GM18505 (cell line): Measurements from ENCODE around the gene MACROD2.

Experiments used
- ATAC-seq: cut with Tn5 transposase; IDR thresholded peaks from one replicate; pipeline ENCODE4 v1.9.1; 2021; ENCODE audit not compliant: unreplicated experiment
- POLR2A ChIP-seq: IDR thresholded peaks from 4 replicates; pipeline ENCODE4 v1.6.1; 2011; ENCODE audit warnings: borderline replicate concordance; ENCODE audit not compliant: insufficient read depth, insufficient read length; ENCODE audit errors: extremely low read depth

Gene MACROD2

DNA sequence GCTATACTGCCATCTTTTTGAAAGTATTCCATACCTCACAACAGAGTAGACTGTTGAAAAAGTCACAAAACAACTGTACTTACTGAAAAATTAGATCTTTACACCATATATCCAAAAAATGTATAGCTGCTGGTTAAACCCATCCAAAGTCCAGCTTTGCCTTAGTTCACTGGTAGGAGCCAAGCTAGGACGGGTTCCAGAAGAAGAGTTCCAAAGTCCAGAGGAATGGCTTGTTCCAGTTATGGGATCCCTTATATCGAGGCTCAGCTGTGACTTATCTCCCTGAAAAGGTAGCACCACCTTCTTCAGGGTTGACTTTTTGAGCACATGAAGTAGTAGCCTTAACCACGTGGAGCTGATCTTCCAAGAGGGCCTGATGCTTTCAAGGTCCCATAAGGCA lies 578.4 kb downstream of the MACROD2 start:
- TF ChIP-seq POLR2A = no peak
- ATAC-seq = no peak

DNA sequence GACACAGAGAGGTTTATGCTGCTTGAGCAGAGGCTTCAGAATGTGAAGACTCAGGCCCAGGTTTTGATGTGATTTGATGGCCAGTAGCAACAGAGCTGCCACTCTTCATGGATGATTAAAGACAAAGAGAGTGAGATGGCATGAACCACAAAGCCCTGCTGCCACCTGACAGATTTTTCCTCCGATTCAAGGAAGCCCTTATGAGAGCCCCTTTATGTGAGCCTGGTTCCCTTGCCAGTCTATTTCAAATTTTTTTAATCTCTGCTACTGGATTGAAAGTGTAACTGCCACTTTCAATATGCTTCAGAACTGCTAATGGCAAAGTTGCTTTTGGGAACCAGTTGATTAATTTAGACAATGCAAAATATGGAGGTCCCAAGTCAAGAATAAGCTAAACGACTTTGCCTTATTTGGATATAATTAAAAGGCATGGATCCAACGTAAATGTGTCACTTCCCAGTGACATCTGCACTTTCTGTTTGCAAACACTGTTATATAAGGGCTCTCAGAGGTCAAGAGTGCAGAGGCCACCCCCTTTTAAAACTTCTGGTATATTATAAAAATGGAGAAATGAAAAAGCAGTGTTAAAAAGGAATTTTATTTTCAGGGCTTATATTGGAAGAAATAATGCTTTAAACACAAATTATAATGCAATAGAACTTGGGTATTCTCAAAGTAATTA lies 581.0 kb downstream of the MACROD2 start:
- no peak for TF ChIP-seq POLR2A
- ATAC-seq = no peak

DNA sequence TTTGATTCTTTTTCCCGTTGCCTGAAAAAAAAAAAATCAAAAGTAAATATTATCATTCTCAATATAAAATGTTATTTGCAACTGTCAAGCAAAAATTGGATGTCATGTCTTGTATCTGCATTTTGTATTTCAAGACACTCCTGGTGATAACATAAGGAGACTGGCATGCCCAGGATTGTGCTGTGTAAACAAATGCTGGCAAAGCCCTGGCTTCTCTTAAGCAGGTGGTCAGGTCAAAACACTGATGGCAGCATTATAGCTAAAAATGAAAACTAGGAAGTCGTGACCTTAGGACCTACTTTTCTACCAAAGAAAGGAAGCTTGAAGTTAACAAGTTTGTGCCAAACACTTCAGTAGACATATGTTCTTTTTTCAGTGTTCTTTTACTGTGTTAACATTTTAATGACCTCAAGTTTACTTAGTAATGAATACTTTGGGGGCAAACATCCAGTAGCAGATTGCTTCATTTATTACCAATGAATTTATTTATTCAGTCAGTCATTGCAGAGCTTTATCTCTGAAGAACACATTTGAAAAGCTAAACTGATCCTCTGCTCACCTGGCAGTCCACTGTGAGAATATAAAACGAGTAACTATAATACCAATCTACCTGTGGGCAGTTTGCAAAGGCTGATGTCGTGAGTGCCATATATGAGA lies 585.2 kb downstream of the MACROD2 start:
- ATAC-seq = no peak
- TF ChIP-seq POLR2A = no peak

DNA sequence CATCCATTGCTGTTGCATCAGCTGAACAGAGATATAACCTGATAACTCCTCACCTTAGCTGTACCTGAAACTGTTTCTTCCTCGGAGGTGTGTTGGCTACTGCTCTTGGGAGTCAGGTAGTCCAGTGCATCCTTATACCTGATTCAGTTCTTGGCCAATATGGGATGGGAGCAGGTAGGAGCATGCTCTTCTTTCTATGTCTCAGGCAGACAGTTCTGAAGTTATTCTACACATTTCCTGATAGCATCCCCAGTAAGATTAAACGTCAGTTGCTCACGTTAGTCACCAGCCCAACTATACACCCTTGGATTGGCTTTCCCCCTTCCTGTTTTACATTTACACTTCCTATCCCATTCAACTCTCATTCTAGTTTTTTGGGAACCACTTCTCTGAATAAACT lies 586.4 kb downstream of the MACROD2 start:
- no peak for ATAC-seq
- no peak for TF ChIP-seq POLR2A

DNA sequence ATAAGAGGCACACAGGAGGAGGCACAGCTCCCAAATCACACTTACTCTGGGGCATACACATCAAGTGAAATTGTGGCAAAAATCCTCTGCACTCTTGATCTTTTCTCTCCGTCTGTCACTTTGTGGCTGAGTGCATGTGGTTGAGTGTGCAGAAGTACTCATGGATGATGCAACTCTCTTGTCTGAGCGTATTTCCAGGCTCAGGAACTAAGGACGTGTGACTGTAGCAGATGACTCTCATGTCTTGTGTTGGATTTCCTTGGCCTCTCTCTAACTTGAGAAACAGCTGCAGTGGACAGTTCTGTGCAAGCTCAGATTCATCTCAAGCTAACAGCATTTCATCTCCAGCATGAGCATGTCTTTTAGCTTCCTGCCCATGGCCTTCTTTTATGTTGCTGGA lies 587.5 kb downstream of the MACROD2 start:
- ATAC-seq = no peak
- TF ChIP-seq POLR2A = no peak

DNA sequence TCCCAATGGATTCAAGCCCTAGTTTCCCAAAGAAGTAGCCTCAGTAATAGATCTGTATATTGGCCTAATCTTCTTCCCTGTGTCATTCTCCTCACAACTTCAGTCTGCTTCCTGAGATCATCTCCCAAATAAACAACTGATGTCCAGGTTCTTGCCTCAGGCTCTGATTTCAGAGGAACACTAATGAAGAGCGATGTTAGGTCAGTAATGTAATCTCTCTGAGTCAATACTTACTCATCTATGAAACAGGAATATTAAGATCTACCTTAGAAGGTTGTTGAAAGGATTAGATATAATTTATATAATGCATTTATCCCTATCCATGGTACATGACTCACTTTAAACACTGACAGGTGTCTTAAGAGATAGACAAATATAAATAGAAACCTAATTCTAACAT lies 588.1 kb downstream of the MACROD2 start:
- TF ChIP-seq POLR2A = no peak
- ATAC-seq = no peak

DNA sequence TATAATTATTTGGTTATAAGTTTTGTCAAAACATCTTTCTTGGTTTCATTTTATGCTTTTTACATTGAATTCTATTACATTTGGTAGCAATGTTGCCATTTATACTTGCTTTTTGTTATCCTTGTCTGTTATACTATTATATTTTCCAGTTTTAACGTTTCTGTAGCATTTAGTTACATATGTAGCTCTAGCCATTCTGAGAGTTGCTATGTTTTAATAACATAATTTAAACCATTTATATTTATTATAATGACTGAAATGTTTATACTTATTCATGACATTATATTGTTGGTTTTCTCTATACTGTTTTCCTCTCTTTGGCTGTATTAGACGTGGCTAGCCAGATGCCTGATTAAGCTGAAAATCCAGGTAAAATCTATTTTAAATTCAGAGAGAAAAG lies 594.1 kb downstream of the MACROD2 start:
- ATAC-seq = no peak
- TF ChIP-seq POLR2A = no peak

DNA sequence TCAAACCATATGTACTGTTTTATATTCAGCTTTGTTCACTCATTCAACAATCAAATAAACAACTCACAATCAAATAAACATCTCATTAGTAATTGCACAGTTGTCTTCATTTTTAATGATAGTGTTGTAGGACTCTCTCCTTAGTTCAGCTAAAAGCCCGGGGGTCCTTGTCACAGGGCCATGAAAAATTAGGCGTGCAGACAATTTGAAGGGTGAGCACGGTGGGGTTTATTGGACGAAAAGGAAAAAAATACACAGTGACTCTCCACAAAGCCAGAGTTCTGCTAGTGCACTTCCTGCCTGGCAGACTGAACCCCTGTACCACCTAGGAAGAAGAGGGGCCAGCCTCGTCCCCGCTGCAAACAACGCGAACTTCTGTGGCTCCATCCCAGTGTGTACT lies 599.7 kb downstream of the MACROD2 start:
- ATAC-seq = no peak
- TF ChIP-seq POLR2A = no peak

DNA sequence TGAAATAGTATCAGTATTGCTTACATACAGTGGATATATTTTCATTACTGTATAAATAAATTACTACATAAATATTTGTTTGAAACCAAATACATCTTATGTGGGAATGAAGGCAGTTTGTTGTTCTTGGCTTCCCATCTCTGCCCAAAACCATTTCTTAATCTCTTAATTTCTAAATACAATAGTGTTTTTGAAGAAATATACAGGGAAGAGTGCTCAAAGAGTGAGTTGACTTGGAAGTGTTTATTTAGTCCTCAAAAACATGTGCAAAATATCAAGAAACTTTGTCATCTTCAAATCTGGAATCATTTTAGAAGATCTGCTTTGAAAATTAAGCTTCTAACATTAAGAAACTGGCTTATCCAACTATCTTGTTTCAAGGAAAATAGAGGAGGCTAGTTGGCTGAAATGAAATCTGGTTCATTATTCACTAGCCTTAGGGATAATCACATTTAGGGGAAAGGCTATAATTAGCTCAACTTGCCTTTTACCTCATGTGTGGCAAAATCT lies 601.9 kb downstream of the MACROD2 start:
- no peak for ATAC-seq
- no peak for TF ChIP-seq POLR2A

DNA sequence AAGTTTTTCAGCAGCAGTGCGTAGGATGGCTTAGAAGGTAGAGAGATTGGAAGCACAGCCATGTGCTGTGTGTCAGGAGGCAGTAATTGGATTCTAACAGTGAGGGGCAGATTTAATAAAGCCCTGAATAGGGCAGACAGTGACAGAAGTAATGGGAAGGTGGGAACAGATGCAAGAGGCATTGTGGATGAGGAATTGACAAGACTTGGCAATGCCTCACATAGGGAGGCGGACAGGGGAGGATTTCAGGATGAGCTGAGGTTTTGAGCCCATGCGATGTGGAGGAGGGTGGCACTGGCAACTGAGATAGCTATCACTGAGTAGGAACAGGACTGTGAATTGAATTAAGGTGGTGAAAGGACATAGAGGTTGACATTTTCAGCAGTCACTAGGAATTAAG lies 604.3 kb downstream of the MACROD2 start:
- TF ChIP-seq POLR2A = no peak

DNA sequence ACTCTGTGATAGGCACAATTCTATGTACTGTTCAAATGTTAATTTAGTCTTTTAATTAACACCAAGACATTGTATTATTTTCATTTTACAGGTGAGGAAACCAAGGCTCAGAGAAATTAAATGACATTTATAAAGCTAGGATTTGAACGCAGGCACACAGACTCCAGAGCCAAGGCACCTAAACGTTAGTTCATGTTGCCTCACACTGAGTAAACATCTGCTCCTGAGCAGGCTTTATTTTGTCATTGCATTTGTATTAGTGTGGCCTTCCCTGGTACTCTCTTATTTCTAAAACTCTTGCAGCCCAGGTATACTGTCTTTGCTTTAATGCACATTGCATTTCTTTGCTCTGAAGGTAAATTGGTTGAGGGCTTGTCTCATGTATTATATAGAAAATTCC lies 605.2 kb downstream of the MACROD2 start:
- no peak for ATAC-seq
- no peak for TF ChIP-seq POLR2A

More for the DNA sequence above, 604.3 kb downstream of the MACROD2 start:
- no peak for ATAC-seq

DNA sequence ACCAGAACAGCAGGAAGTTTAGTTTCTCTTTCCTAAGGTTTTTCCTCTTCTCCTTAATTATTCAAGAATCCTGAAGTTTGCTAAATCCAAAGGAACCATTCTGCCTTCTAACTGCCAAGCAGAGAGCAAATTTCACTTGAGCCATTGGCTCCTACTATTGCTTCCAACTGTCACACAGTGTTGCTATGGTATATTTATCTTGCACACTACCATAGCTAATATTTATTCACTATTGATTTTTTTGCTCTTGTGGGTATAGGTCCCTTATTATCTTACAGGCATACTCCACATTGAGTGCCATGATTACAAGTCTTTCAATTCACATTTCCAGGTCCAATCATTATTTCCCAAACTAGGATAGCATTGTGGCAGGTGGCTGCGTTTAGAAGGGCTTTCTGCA lies 608.8 kb downstream of the MACROD2 start:
- TF ChIP-seq POLR2A = no peak
- ATAC-seq = no peak

DNA sequence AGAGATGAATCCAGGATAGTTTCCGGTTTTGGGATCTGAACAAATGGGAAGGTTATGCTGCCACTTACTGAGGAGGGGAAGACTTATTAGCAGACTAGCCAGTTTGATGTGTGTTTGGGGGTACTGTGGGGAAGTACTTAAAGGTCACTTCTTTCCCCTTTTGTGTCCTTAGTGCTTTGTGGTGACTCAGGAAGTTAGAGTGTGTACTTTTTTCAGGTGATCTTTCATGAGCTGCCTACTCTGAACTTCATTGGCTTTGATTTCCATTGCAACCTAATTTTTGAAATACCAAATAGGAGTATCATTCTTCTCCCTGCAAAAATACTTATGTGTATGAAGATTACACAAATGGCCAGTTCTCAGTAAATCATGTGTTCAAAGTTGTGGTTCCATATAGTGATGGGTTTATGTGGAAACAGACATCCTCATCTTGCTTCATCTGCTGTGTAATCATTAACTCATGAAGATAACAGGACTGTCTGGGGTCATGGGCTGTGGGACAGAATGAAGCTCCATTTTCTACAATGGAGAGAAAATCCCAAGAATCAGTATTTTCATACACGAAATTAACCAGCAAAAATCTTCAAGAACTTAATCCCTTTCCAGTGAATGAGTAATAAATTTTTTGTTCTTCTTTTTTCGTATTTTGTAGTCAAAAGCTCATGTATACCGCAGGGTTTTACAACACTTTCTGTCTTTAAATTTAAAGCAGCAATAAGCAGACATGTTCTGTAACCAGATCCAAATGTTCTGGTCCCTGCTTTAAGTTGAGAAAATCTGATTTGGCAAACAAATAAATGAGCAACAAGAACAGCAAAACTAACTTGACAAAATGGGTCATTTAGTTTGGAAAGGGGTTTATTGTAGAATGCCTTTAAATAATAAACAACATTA lies 614.3 kb downstream of the MACROD2 start:
- no peak for ATAC-seq
- TF ChIP-seq POLR2A = no peak

DNA sequence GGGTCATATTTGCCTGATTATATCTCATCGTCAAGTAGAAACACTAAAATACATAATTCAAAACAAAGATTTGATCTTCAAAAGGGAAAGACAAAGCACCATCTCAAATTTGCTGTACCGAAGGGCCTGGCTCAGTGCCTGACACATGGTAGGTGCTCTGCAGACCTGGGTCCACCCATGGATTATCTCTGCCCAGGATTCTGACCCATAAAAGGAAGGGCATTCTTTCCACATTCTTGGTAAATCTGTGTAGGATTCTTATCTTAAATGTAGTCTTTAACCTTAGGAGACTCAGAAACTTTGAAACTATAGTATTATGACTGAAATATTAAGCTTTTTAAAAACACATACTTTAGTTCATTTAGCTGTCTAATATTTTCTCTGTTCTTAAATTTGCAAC lies 616.2 kb downstream of the MACROD2 start:
- TF ChIP-seq POLR2A = no peak
- no peak for ATAC-seq

DNA sequence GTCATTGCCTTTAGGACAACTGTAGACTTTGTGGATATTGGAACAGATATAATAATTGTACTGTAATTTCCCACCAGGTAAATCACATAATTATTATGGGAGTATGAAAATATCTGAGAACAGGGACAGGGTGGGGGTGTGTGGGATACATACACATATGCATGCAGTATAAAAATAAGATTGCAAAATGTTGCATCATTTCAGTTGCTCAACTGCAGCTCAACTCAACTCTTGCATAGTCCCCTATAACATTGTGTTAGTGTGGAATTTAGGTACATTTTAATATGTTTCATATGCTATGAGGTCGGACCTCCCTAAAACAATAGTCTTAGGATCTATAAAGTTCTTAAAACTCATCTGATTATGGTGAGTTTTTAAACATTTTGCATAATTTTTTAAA lies 617.1 kb downstream of the MACROD2 start:
- TF ChIP-seq POLR2A = no peak
- ATAC-seq = no peak
